Tibial nerve (tissue), 3 donors: Measurements from ENCODE around the gene DPH2.

Source experiments
- POLR2A ChIP-seq, 2 donors: fragments of 450-650 bp; IDR thresholded peaks; one replicate each; pipeline ENCODE4 v1.6.1; 2017; ENCODE audit warnings: antibody characterized with exemption in 2 of 2, mild to moderate bottlenecking in 2 of 2, moderate library complexity in 2 of 2
- TF ChIP-seq, protein P1 (sequence below), 5 experiments: fragments of 200-600 bp in 3 of 5; fragments of 450-650 bp in 2 of 5; sonication (generic) in 3 of 5; IDR thresholded peaks; one replicate each; pipeline ENCODE4 v1.5.1; 2016 to 2019; ENCODE audit warnings: antibody characterized with exemption in 5 of 5, mild to moderate bottlenecking in 3 of 5, moderate library complexity in 2 of 5

DNA sequence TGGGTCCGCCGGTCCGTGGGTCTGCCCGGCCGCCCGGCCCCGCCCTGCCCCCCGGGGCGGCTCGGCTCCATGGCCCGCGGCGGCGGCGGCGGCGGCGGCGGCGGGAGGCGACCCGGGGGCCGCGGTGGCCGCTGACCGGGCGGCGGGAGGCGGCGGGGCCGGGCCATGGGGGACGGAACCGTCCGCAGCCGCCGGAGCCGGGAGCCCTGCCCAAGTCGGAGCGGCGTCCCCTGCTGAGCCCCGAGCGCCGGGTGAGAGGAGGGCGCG, 9.4 kb downstream of the DPH2 start:
- TF ChIP-seq, protein P1, sequence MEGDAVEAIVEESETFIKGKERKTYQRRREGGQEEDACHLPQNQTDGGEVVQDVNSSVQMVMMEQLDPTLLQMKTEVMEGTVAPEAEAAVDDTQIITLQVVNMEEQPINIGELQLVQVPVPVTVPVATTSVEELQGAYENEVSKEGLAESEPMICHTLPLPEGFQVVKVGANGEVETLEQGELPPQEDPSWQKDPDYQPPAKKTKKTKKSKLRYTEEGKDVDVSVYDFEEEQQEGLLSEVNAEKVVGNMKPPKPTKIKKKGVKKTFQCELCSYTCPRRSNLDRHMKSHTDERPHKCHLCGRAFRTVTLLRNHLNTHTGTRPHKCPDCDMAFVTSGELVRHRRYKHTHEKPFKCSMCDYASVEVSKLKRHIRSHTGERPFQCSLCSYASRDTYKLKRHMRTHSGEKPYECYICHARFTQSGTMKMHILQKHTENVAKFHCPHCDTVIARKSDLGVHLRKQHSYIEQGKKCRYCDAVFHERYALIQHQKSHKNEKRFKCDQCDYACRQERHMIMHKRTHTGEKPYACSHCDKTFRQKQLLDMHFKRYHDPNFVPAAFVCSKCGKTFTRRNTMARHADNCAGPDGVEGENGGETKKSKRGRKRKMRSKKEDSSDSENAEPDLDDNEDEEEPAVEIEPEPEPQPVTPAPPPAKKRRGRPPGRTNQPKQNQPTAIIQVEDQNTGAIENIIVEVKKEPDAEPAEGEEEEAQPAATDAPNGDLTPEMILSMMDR (IDR thresholded peaks at IDR 0.05) = no peak
- TF ChIP-seq POLR2A (IDR thresholded peaks at IDR 0.05) = no peak
